Measurements from ENCODE around the gene PCDHGA4. TPM values are rescaled to one million over a fixed set of nuclear protein-coding genes. Genes with fewer than 3 reads are reported as not detected.
"Not testable (repeated sequence)": the region's sequence is repeated elsewhere in the genome, so short reads cannot be mapped to it uniquely, and the experiment has no call there.

The PCDHGA4 gene
- polyA plus RNA-seq, 4 donors, result 2.1 to 3.0 (median 2.5) TPM

GRCh38 chr5:141346017-141346416 lies 8.8 kb upstream of the PCDHGA4 start:
- not testable (repeated sequence) for DNase-seq (ENCODE audit: low read depth in 4 of 4, low spot score in 2 of 4)

GRCh38 chr5:141349917-141350619 lies 4.8 kb upstream of the PCDHGA4 start, which contains the start of gene PCDHGB1:
PCDHGB1 (plus strand) TSS chr5:141350099; CDS start chr5:141350261, 162 bp downstream.
- DNase-seq (ENCODE audit: low read depth in 4 of 4, low spot score in 2 of 4), result no peak

DNA sequence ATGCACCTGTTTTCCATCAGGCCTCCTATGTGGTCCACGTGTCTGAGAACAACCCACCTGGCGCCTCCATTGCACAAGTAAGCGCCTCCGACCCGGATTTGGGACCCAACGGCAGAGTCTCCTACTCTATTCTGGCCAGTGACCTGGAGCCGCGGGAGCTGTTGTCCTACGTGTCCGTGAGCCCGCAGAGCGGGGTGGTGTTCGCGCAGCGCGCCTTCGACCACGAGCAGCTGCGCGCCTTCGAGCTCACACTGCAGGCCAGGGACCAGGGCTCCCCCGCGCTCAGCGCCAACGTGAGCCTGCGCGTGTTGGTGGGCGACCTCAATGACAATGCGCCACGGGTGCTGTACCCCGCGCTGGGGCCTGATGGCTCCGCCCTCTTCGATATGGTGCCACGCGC lies 3.2 kb upstream of the PCDHGA4 start:
- no peak for DNase-seq (ENCODE audit: low read depth in 4 of 4, low spot score in 2 of 4)

DNA sequence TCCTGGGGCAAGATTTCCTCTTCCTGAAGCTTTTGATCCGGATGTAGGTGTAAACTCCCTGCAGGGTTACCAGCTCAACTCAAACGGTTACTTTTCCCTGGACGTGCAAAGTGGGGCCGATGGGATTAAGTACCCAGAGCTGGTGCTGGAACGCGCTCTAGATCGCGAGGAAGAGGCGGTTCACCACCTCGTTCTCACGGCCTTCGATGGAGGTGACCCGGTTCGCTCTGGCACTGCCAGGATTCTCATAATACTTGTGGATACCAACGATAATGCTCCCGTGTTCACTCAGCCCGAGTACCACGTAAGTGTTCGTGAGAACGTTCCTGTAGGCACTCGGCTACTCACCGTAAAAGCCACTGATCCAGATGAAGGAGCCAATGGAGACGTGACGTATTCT lies 820 bp downstream of the PCDHGA4 start:
- no peak for DNase-seq (ENCODE audit: low read depth in 4 of 4, low spot score in 2 of 4)

GRCh38 chr5:141356133-141356532 lies 1.3 kb downstream of the PCDHGA4 start:
- no peak for DNase-seq (ENCODE audit: low read depth in 4 of 4, low spot score in 2 of 4)

DNA sequence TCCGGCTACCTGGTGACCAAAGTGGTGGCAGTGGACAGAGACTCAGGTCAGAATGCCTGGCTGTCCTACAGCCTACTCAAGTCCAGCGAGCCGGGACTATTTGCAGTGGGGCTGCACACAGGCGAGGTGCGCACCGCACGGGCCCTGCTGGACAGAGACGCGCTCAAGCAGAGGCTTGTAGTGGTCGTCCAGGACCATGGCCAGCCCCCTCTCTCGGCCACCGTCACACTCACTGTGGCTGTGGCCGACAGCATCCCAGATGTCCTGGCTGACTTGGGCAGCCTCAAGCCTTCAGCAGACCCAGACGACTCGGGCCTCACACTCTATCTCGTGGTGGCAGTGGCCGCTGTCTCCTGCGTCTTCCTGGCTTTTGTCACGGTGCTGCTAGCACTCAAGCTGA lies 2.1 kb downstream of the PCDHGA4 start:
- no peak for DNase-seq (ENCODE audit: low read depth in 4 of 4, low spot score in 2 of 4)

- DNase-seq (ENCODE audit: low read depth in 4 of 4, low spot score in 2 of 4), result no peak
Measured at GRCh38 chr5:141359790-141360426, 5.1 kb downstream of the PCDHGA4 start, which contains the start of gene PCDHGB2. PCDHGB2 (plus strand) TSS chr5:141359994; CDS start chr5:141360136, 142 bp downstream.

DNA sequence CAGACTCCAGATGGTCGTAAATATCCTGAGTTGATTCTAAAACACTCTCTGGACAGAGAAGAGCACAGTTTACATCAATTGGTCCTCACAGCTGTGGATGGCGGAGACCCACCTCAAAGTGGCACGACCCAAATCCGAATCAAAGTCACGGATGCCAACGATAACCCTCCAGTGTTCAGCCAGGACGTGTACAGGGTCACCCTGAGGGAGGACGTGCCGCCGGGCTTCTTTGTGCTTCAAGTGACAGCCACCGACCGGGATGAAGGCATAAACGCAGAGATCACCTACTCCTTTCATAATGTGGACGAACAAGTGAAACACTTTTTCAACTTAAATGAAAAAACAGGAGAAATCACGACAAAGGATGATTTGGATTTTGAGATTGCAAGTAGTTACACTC lies 5.9 kb downstream of the PCDHGA4 start:
- no peak for DNase-seq (ENCODE audit: low read depth in 4 of 4, low spot score in 2 of 4)

DNA sequence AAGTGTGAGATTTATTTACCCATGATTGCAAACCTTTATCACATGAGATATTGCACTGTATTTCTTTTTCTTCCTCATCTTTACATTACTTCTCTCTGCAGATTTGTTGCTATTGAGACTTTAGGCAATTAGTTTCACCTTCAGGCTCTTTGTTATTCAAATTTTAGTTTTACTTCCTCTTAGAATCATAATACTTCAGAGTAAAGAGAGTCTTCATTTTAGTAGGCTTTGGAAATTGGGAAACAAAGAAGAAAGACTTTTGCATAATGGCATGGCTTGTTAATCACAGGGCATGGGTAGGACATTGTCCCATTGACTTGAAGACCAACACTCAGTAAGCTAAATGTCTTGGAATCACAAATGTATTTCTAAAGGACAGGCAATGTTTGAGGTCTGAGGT lies 7.9 kb downstream of the PCDHGA4 start:
- DNase-seq (ENCODE audit: low read depth in 4 of 4, low spot score in 2 of 4), result no peak

GRCh38 chr5:141363952-141364660 lies 9.3 kb downstream of the PCDHGA4 start, which contains the start of gene PCDHGA5:
PCDHGA5 (plus strand) TSS chr5:141364162; CDS start chr5:141364331, 169 bp downstream.
- DNase-seq (ENCODE audit: low read depth in 4 of 4, low spot score in 2 of 4), result no peak

DNA sequence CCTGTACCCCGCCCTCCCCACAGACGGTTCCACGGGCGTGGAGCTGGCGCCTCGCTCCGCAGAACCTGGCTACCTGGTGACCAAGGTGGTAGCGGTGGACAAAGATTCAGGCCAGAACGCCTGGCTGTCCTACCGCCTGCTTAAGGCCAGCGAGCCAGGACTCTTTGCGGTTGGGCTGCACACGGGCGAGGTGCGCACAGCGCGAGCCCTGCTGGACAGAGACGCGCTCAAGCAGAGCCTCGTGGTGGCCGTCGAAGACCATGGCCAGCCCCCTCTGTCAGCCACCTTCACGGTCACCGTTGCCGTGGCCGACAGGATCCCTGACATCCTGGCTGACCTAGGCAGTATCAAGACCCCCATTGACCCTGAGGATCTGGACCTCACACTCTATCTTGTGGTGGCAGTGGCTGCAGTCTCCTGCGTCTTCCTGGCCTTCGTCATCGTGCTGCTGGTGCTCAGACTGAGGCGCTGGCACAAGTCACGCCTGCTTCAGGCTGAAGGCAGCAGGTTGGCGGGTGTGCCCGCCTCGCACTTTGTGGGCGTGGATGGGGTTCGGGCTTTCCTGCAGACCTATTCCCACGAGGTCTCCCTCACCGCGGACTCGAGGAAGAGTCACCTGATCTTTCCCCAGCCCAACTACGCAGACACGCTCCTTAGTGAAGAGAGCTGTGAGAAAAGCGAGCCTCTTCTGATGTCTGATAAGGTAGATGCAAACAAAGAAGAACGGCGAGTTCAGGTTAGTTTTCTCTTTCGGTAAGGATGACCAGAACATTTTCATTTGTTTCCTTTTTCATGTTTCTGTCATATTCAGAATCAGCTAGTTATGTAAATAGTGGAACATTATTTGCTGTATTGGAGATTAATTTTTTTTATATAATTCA lies 11.4 kb downstream of the PCDHGA4 start:
- no peak for DNase-seq (ENCODE audit: low read depth in 4 of 4, low spot score in 2 of 4)

GRCh38 chr5:141369994-141370848 lies 15.4 kb downstream of the PCDHGA4 start, which contains the start of gene PCDHGB3:
PCDHGB3 (plus strand) TSS chr5:141370242; CDS start chr5:141370395, 153 bp downstream.
- no peak for DNase-seq (ENCODE audit: low read depth in 4 of 4, low spot score in 2 of 4)

GRCh38 chr5:141371572-141372475 lies 17.0 kb downstream of the PCDHGA4 start:
- DNase-seq (ENCODE audit: low read depth in 4 of 4, low spot score in 2 of 4), result no peak

- no peak for DNase-seq (ENCODE audit: low read depth in 4 of 4, low spot score in 2 of 4)
Measured at GRCh38 chr5:141373673-141374317, 19.0 kb downstream of the PCDHGA4 start, which contains the start of gene PCDHGA6. PCDHGA6 (plus strand) TSS chr5:141373891; CDS start chr5:141374084, 193 bp downstream.

- no peak for DNase-seq (ENCODE audit: low read depth in 4 of 4, low spot score in 2 of 4)
Measured at GRCh38 chr5:141374627-141375026, 19.8 kb downstream of the PCDHGA4 start.

GRCh38 chr5:141375444-141376155 lies 20.8 kb downstream of the PCDHGA4 start:
- not testable (repeated sequence) for DNase-seq (ENCODE audit: low read depth in 4 of 4, low spot score in 2 of 4)

Data from left renal cortex interstitium (tissue), 4 donors.